LNCaP clone FGC (cell line): Measurements from ENCODE around the gene IRX2.

Source experiments
- DNase-seq: peaks from one replicate; pipeline ENCODE4 v3.0.0-alpha.2; 2011; ENCODE audit warnings: low read depth
- H3K4me3 ChIP-seq: 2 replicates; pipeline ENCODE4 v1.5.1; 2011; ENCODE audit warnings: mild to moderate bottlenecking, low read depth, low read length, control low read depth
- CTCF ChIP-seq: IDR thresholded peaks from 2 replicates; pipeline ENCODE4 v1.5.1; 2012; ENCODE audit warnings: mild to moderate bottlenecking; ENCODE audit not compliant: control insufficient read depth, insufficient read depth; ENCODE audit errors: extremely low read depth

IRX2 gene

GRCh38 chr5:2752059-2752820, 763 bp upstream of the IRX2 start:
- no peak for TF ChIP-seq CTCF
- peak overlapping the region; percentile 61 for H3K4me3 ChIP-seq
- DNase-seq = no peak

DNA sequence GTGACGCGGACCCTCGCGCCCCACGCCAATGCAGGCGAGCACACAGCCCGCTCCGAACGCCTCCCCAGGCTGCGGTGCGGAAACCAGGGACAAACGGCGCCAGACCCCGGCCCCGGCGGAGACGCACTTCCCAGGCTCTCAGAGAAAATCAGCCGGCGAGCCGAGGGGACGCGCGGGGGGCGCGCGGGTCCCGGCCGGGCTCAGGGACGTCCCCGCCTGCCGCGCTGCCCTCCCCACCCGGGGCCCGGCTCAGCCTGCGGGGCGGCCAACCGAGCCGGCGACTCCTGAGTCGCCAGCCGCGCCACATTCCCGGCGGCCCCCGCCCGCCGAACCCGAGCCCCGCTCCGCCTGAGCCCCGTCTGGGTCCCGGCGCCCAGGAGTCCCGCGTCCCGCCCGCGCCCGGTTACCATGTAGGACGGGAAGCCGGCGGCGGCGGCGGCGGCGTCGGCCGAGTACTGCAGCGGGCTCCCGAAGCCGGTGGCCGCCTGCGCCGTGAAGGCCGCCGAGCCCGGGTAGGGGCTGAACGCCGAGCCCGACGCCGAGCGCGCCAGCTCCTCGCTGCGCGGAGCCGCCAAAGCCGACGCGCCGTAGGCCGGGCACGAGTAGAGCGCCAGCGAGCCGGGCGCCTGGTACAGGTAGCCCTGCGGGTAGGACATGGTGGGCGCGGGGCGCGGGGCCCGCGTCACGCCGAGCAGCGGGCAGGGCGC, 566 bp downstream of the IRX2 start:
- DNase-seq = no peak
- peak overlapping the region; percentile 51 for H3K4me3 ChIP-seq
- no peak for TF ChIP-seq CTCF

DNA sequence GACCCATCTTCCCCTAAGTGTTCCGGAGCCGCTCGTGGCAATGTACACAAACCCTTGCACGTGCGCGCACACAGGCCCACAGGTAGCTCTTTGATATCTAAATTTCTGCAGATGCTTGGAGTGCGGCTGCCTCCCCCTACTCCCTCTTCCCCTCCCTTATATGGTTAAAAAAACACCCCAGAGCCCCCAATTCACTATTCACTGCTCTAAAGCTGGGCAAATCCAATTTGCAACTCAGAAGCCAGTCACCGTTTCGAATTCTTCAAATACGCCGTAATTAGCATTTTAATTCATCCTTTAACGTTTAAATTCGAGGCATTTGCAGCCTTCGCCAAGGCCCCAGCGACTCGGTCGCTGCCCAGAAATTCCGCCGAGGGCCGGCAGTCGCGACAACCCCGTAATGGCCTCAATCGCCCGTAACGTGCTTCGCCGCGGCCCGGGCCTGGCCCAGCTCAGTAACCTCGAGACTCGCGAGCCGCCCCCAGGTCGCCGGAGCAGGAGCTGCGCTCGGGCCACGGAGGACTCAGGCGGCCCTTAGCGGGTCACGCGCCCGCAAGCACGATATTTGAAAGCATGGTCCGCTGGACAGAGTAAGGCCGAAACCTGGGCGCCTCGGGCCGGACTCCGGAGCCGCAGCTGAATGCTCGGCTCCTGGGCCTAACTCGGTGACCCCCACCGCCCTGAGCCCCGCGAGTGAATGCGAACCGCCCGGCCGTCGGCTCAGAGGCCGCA, 1.3 kb downstream of the IRX2 start:
- DNase-seq = no peak
- H3K4me3 ChIP-seq = peak overlapping the region; percentile 51
- TF ChIP-seq CTCF = no peak

- no peak for TF ChIP-seq CTCF
- DNase-seq = no peak
- H3K4me3 ChIP-seq = no peak overlapping the region; the same call in 1 of the 2 replicates
These were observed 1.9 kb downstream of the IRX2 start for GRCh38 chr5:2749514-2750025.

GRCh38 chr5:2748861-2749513, 2.5 kb downstream of the IRX2 start:
- DNase-seq = no peak
- TF ChIP-seq CTCF = no peak
- no peak overlapping the region for H3K4me3 ChIP-seq

DNA sequence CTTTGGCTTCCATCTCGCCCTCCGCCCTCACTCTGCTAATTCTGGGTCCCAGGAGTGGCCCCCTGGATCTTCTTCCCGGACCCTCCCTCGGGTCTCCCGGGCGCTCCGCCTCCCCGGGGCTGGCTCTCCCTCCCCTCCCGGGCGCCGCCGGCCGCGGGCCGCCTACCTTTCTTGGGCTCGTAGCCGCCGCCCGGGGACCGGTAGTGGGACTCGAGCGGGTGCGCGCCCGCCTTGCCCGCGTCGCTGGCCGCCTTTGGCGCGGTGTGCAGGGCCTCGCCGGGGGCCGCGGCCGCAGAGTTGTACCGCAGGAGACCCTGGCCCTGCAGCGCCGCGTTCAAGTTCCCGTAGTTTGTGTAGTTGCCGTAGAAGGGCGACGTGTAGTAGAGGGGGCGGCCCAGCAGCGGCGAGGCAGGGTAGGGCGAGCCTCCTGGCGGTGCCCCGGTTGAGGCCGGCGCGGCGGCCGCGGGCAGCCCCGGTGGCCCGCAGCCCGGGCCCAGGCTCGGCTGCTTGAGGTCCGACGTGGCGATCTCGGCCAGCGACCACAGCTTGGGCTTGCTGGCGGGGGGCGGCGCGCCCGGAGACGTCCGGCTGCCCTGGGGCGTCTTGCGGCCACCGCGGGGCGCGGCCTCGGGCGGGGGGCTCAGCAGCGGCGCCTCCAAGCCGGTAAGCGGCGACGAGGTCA, 3.2 kb downstream of the IRX2 start:
- no peak for DNase-seq
- H3K4me3 ChIP-seq = no peak overlapping the region
- TF ChIP-seq CTCF = no peak
